H9 (cell line): Measurements from ENCODE around the gene OR5V1. TPM values are rescaled to one million over a fixed set of nuclear protein-coding genes. Genes with fewer than 3 reads are reported as not detected.

ENCODE experiments used
- DNase-seq: peaks from one replicate; pipeline ENCODE4 v3.0.0-alpha.2; 2017
- H2AFZ ChIP-seq: one replicate; pipeline ENCODE4 v1.6.1; 2013; ENCODE audit warnings: mild to moderate bottlenecking, low read length, control low read depth, moderate library complexity
- H2AK5ac ChIP-seq: 2 replicates; pipeline ENCODE4 v1.6.1; 2013; ENCODE audit warnings: low read length, control low read depth, mixed read lengths; ENCODE audit not compliant: insufficient read length
- H2BK120ac ChIP-seq: one replicate; pipeline ENCODE4 v1.6.1; 2013; ENCODE audit warnings: low read depth, mild to moderate bottlenecking, low read length, control low read depth, inconsistent platforms; ENCODE audit not compliant: poor library complexity, severe bottlenecking
- H2BK12ac ChIP-seq: 2 replicates; pipeline ENCODE4 v1.6.1; 2013; ENCODE audit warnings: low read length, control low read depth, mixed read lengths, low read depth; ENCODE audit not compliant: insufficient read length
- H2BK15ac ChIP-seq: 2 replicates; pipeline ENCODE4 v1.6.1; 2013; ENCODE audit warnings: low read depth, low read length, control low read depth
- H2BK20ac ChIP-seq: one replicate; pipeline ENCODE4 v1.6.1; 2013; ENCODE audit warnings: low read depth, mild to moderate bottlenecking, low read length, control low read depth, inconsistent platforms; ENCODE audit not compliant: poor library complexity, severe bottlenecking
- H2BK5ac ChIP-seq: 2 replicates; pipeline ENCODE4 v1.6.1; 2013; ENCODE audit warnings: low read length, control low read depth, mixed read lengths; ENCODE audit not compliant: insufficient read length
- H3K14ac ChIP-seq: 2 replicates; pipeline ENCODE4 v1.6.1; 2013; ENCODE audit warnings: low read length, control low read depth; ENCODE audit not compliant: insufficient read depth
- H3K18ac ChIP-seq: 2 replicates; pipeline ENCODE4 v1.6.1; 2013; ENCODE audit warnings: low read depth, mild to moderate bottlenecking, mixed read lengths, low read length, control low read depth; ENCODE audit not compliant: insufficient read length
- H3K23ac ChIP-seq: 2 replicates; pipeline ENCODE4 v1.6.1; 2013; ENCODE audit warnings: low read length, control low read depth, mixed read lengths, low read depth; ENCODE audit not compliant: insufficient read length
- H3K23me2 ChIP-seq: 2 replicates; pipeline ENCODE4 v1.6.1; 2013; ENCODE audit warnings: low read depth, mild to moderate bottlenecking, mixed read lengths, low read length, control low read depth; ENCODE audit not compliant: insufficient read length, poor library complexity, severe bottlenecking
- H3K27ac ChIP-seq: 2 replicates; pipeline ENCODE4 v1.5.1; 2013; ENCODE audit warnings: low read length, control low read depth, mixed read lengths, low read depth; ENCODE audit not compliant: insufficient read length
- H3K27me3 ChIP-seq: 2 replicates; pipeline ENCODE4 v1.6.1; 2013; ENCODE audit warnings: low read length, control low read depth, inconsistent platforms; ENCODE audit not compliant: insufficient read depth
- H3K4ac ChIP-seq: 2 replicates; pipeline ENCODE4 v1.6.1; 2013; ENCODE audit warnings: low read depth, mild to moderate bottlenecking, control low read depth, inconsistent platforms, low read length, moderate library complexity
- H3K4me1 ChIP-seq: 2 replicates; pipeline ENCODE4 v1.6.1; 2013; ENCODE audit warnings: low read length, control low read depth, inconsistent platforms; ENCODE audit not compliant: insufficient read depth
- H3K4me2 ChIP-seq: 2 replicates; pipeline ENCODE4 v1.6.1; 2013; ENCODE audit warnings: low read length, control low read depth, mixed read lengths; ENCODE audit not compliant: insufficient read length, insufficient read depth
- H3K56ac ChIP-seq: 2 replicates; pipeline ENCODE4 v1.6.1; 2013; ENCODE audit warnings: low read depth, mild to moderate bottlenecking, mixed read lengths, low read length, control low read depth; ENCODE audit not compliant: insufficient read length
- H3K79me1 ChIP-seq: 2 replicates; pipeline ENCODE4 v1.6.1; 2013; ENCODE audit warnings: low read depth, mild to moderate bottlenecking, moderate library complexity, low read length, control low read depth, inconsistent platforms; ENCODE audit not compliant: insufficient read depth, poor library complexity, severe bottlenecking
- H3K79me2 ChIP-seq: 2 replicates; pipeline ENCODE4 v1.6.1; 2013; ENCODE audit warnings: low read length, control low read depth, inconsistent platforms; ENCODE audit not compliant: insufficient read depth
- H3K9ac ChIP-seq: 2 replicates; pipeline ENCODE4 v1.6.1; 2013; ENCODE audit warnings: low read length, control low read depth, mixed read lengths; ENCODE audit not compliant: insufficient read length; ENCODE audit errors: extremely low read depth
- H3K9me3 ChIP-seq: one replicate; pipeline ENCODE4 v1.6.1; 2013; ENCODE audit warnings: low read depth, low read length, inconsistent platforms; ENCODE audit not compliant: control insufficient read depth
- H3T11ph ChIP-seq: one replicate; pipeline ENCODE4 v1.6.1; 2013; ENCODE audit warnings: mild to moderate bottlenecking, low read length, control low read depth, inconsistent platforms
- H4K20me1 ChIP-seq: one replicate; pipeline ENCODE4 v1.6.1; 2013; ENCODE audit not compliant: control insufficient read depth, insufficient read length, insufficient read depth
- H4K5ac ChIP-seq: 2 replicates; pipeline ENCODE4 v1.6.1; 2013; ENCODE audit warnings: low read depth, mild to moderate bottlenecking, mixed read lengths, low read length, control low read depth; ENCODE audit not compliant: insufficient read length
- H4K8ac ChIP-seq: replicated peaks from 2 replicates; pipeline ENCODE4 v1.6.1; 2013; ENCODE audit warnings: low read length, control low read depth, mixed read lengths, low read depth; ENCODE audit not compliant: insufficient read length
- H4K91ac ChIP-seq: 2 replicates; pipeline ENCODE4 v1.6.1; 2013; ENCODE audit warnings: low read depth, mild to moderate bottlenecking, moderate library complexity, mixed read lengths, low read length, control low read depth; ENCODE audit not compliant: insufficient read length
- H3K27ac Mint-ChIP-seq, 3 experiments: 2 replicates in 2 of 3; 3 replicates in 1 of 3; pipeline ENCODE4 v1.8.0; 2020 to 2021; ENCODE audit warnings: mixed read lengths in 3 of 3, mild to moderate bottlenecking in 1 of 3, moderate library complexity in 1 of 3
- H3K27me3 Mint-ChIP-seq: 2 replicates; pipeline ENCODE4 v1.8.0; 2021; ENCODE audit warnings: low read depth, mild to moderate bottlenecking, moderate library complexity, mixed read lengths
- H3K36me3 Mint-ChIP-seq, 3 experiments: 2 replicates in 2 of 3; 3 replicates in 1 of 3; pipeline ENCODE4 v1.8.0; 2020 to 2021; ENCODE audit warnings: low read depth in 3 of 3, mixed read lengths in 3 of 3; ENCODE audit not compliant: insufficient read depth in 1 of 3
- H3K4me1 Mint-ChIP-seq, 2 experiments: 2 replicates each; pipeline ENCODE4 v1.8.0; 2020; ENCODE audit warnings: mixed read lengths in 2 of 2
- H3K4me3 Mint-ChIP-seq, 2 experiments: 2 replicates in 1 of 2; 3 replicates in 1 of 2; pipeline ENCODE4 v1.8.0; 2020 to 2021; ENCODE audit warnings: mild to moderate bottlenecking in 2 of 2, mixed read lengths in 2 of 2, moderate library complexity in 1 of 2
- H3K9me3 Mint-ChIP-seq, 2 experiments: 2 replicates in 1 of 2; 3 replicates in 1 of 2; pipeline ENCODE4 v1.8.0; 2020; ENCODE audit warnings: mild to moderate bottlenecking in 2 of 2, mixed read lengths in 2 of 2, moderate library complexity in 1 of 2
- CTCF ChIP-seq: fragments of 200-600 bp; sonication (generic); conservative IDR thresholded peaks from 3 replicates; pipeline ENCODE4 v1.8.0; 2021; ENCODE audit warnings: antibody characterized with exemption, mild to moderate bottlenecking
- whole genome bisulfite sequencing: extraction: QIAGEN DNeasy Blood & Tissue Kit; methylation state at CpG from one replicate; pipeline ENCODE4 v1.1.7; 2013; ENCODE audit warnings: missing lambda C conversion rate, low lambda C conversion rate, mixed read lengths; ENCODE audit not compliant: insufficient read length; ENCODE audit errors: extremely low coverage; 5-methylcytosine and 5-hydroxymethylcytosine counted together
- total RNA-seq: library from RNA; stranded (reverse); gene quantifications from 2 replicates; pipeline ENCODE4 v1.2.1, GENCODE V29; 2021

Gene OR5V1
- total RNA-seq, 1 experiment from 2014 or later: not detected

GRCh38 chr6:29345380-29345779 is 23.3 kb downstream of the OR5V1 start:
- H3K4ac ChIP-seq: no peak overlapping the region
- no peak overlapping the region for H3K56ac ChIP-seq
- no peak overlapping the region for H3K23ac ChIP-seq
- no peak overlapping the region for H2BK5ac ChIP-seq
- Mint-ChIP-seq H3K27me3 (no peaks in the 10 kb centered on the region), H3K4me3 (no peak overlapping the region), H3K27ac (no peak overlapping the region), H3K4me1 (no peaks in the 10 kb centered on the region), H3K36me3 (no peaks in the 10 kb centered on the region), H3K9me3 (no peaks in the 10 kb centered on the region; a peak in 1 of 5 replicates)
- no peaks in the 10 kb centered on the region for H3K23me2 ChIP-seq
- H3K79me2 ChIP-seq: no peaks in the 10 kb centered on the region
- no peaks in the 10 kb centered on the region for H3K79me1 ChIP-seq
- no peak overlapping the region for H3K4me2 ChIP-seq
- H2AK5ac ChIP-seq: no peak overlapping the region
- no peaks in the 10 kb centered on the region for H4K20me1 ChIP-seq
- H3T11ph ChIP-seq: no peak overlapping the region
- no peaks in the 10 kb centered on the region for H3K27me3 ChIP-seq
- no peak overlapping the region for H4K8ac ChIP-seq
- no peak overlapping the region for H4K5ac ChIP-seq
- H4K91ac ChIP-seq: no peak overlapping the region
- H3K9ac ChIP-seq: no peak overlapping the region
- H3K4me1 ChIP-seq: no peaks in the 10 kb centered on the region
- no peak for DNase-seq
- WGBS: no CpG with 5 or more reads among the region's 3 CpGs
- H2BK12ac ChIP-seq: no peak overlapping the region
- no peak for TF ChIP-seq CTCF
- no peak overlapping the region for H2BK120ac ChIP-seq
- H2BK20ac ChIP-seq: no peak overlapping the region
- no peak overlapping the region for H2AFZ ChIP-seq
- H2BK15ac ChIP-seq: no peak overlapping the region
- no peak overlapping the region for H3K18ac ChIP-seq
- no peaks in the 10 kb centered on the region for H3K9me3 ChIP-seq
- H3K27ac ChIP-seq: no peak overlapping the region
- H3K14ac ChIP-seq: no peak overlapping the region
